Measurements from ENCODE around the gene FAM72B.
"Not testable (repeated sequence)": the region's sequence is repeated elsewhere in the genome, so short reads cannot be mapped to it uniquely, and the experiment has no call there.

Gene FAM72B

GRCh38 chr1:121151294-121151693 is 32.8 kb downstream of the FAM72B start:
- not testable (repeated sequence) for DNase-seq

DNA sequence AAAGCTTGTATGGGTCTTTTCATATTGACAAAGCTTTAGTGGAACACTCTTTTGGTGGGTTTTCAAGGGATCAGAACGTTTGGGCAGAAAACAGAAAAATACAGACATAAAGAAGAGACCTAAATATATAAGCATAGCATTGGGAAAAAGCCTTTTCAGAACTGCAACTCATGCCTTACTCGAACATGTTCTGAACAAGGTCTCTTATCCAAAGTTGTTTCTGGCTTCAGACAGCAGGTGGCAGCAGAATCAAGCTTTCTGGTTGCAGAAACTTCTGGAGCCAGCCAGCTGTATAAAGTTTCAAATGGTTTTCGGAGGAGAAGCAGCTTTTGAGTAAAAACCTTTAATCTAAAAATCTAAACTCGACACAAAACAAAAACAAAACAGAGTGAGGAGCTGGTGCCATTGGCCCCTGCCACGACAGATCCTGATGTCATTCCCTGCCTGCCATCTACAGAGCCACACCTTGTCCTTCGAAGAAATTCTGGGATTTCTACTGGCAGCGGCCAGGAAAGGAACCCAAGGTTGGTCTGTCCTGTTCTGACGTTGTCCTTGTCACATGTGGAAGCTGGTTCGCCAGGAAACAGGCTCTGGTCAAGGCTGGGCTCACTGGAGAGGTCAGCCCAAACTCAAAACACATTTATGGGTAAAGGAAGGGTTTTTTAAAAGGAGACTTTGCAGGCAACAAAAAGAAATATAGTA is 35.5 kb downstream of the FAM72B start:
- not testable (repeated sequence) for DNase-seq

DNA sequence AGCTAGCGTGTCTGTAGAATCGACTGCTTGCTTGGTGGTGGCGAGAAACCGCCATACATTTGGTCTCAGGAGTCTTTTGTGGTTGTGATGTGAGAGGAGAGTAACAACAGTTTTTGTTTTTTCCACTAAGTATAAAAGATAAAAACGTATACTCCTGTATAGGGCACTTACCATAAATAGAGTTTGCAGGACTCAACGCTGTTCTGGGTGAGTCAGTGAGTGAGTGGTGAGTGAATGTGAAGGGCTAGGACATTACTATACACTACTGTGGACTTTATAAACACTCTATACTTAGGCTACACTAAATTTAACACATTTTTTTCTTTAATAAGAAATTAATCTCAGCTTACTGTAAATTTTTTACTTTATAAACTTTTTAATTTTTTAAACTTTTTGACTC is 43.7 kb downstream of the FAM72B start:
- not testable (repeated sequence) for DNase-seq

GRCh38 chr1:121131494-121131893 is 52.6 kb downstream of the FAM72B start:
- not testable (repeated sequence) for DNase-seq

- peak; percentile 44 for DNase-seq
These were observed 65.7 kb downstream of the FAM72B start for GRCh38 chr1:121118480-121118824.

Data from fibroblast of skin of back (primary cell).